GM19468 (cell line): ENCODE results near the gene C1orf198.

ENCODE experiments used
- ATAC-seq: cut with Tn5 transposase; IDR thresholded peaks from one replicate; pipeline ENCODE4 v1.9.1; 2021; ENCODE audit warnings: mild to moderate bottlenecking, moderate library complexity, moderate number of reproducible peaks; ENCODE audit not compliant: unreplicated experiment; ENCODE audit errors: extremely low read depth

C1orf198 gene

GRCh38 chr1:230894664-230895063 is 26.3 kb upstream of the C1orf198 start:
- ATAC-seq: no peak

DNA sequence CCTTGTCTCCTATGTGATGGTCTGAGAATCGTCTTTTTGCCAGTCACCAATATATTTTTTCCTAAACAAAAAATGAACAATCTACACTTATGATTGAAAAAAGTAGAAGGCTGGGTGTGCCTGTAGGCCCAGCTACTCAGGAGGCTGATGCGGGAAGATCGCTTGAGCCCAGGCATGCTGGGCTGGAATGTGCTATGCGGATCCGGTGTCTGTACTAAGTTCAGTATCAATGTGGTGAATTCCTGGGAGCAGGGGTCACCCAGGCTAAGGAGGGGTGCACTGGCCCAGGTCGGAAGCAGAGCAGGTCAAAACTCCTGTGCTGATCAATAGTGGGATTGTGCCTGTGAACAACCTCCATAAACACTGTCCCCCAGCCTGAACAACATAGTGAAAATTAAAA is 25.7 kb upstream of the C1orf198 start:
- no peak for ATAC-seq

DNA sequence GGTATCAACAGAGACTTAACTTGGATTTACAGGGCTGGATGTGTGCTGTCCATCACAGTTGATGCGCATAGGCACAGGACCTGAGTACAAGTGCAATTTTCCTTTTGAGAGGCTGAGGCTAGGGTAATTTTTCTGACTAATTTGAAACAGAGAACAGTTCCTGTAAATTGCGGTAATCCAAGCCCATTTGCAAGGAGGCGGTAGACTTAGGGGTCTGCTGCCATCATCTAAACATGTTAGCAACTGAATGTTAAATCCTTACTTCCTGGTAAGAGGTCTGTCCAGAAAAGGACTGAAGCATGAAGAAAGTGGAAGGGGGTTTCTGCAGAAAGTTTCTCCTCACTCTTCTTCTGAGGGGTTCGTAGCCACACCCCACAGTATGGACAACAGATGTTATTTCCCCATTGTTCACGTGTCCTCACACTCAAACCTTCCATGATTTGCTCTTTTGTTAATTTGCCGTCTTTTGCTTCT is 23.7 kb upstream of the C1orf198 start:
- ATAC-seq: no peak

DNA sequence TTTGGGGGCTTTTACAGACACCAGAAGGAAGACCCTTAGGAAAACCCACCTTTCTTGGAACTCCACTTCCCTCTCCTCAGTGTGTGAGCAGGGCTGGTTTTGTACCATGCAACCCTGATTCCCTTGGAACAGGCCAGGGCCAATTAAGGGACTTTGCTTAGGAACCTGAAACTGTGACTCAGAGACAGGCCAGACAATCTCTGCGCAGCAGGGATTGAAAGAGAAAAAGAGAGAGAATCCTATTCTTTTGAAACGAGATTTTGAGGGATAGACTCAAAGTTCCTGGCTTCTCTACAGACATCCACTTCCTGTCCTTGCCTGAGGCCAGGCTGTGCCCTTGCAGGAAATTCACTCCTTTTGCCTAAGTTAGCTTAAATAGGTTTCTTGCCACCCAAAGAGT is 23.1 kb upstream of the C1orf198 start:
- ATAC-seq: no peak

GRCh38 chr1:230884646-230885045 is 16.3 kb upstream of the C1orf198 start:
- ATAC-seq: no peak

- ATAC-seq: no peak
Measured at GRCh38 chr1:230883967-230884366, 15.6 kb upstream of the C1orf198 start.

- ATAC-seq: no peak
Measured at GRCh38 chr1:230879778-230880177, 11.5 kb upstream of the C1orf198 start.

GRCh38 chr1:230878591-230878990 is 10.3 kb upstream of the C1orf198 start:
- ATAC-seq: no peak

DNA sequence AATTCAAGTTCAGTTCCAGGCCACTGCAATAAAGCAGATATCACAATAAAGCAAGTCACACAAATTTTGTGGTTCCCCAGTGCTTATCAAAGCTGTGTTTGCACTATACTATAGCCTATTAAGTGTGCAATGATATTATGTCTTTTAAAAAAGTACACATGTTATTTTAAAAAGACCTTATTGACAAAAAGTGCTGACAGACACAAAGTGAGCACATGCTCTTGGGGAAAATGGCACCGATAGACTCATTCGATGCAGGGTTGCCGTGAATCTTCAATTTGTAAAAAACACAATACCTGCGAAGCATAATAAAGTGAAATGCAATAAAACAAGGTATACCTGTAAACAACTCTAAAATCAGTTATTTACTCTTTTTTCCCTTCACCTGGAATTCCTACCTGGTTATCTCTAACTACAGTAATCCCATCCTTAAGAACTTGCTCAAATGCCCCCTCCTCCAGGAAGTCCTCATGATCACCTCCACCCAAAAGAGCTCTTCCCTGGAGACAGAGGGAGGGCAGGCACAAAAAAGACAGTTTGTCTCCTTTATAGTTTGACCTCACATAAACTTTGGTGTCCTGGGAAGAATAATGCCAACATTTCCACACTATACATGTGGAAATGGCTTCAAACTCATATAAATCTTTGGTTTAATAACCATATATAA is 9.7 kb upstream of the C1orf198 start:
- ATAC-seq: no peak

GRCh38 chr1:230877146-230877923 is 9.0 kb upstream of the C1orf198 start:
- ATAC-seq: no peak

GRCh38 chr1:230876660-230877059 is 8.3 kb upstream of the C1orf198 start:
- no peak for ATAC-seq

DNA sequence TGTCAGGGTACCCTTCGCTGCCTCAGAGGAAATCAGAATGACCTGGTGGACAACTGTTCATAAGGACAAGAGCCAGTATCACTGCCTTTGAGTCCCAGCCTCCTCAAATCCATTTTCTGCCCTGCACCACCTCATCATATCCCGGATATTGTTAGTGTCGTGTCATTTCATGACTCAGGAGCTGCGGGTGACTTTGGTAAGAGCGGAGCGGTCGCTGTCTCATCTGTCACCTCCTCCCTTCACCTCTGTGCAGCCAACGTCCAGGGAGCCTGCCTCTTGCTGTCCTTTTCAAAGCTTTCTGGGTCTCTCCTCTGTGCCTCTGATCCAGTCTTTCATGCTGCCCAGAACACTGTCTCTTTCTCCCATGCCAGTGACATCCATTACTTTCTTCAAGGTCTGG is 7.0 kb upstream of the C1orf198 start:
- ATAC-seq: no peak

GRCh38 chr1:230870916-230871315 is 2.6 kb upstream of the C1orf198 start:
- ATAC-seq: no peak

- no peak for ATAC-seq
Measured at GRCh38 chr1:230869500-230869899, 1.2 kb upstream of the C1orf198 start.

DNA sequence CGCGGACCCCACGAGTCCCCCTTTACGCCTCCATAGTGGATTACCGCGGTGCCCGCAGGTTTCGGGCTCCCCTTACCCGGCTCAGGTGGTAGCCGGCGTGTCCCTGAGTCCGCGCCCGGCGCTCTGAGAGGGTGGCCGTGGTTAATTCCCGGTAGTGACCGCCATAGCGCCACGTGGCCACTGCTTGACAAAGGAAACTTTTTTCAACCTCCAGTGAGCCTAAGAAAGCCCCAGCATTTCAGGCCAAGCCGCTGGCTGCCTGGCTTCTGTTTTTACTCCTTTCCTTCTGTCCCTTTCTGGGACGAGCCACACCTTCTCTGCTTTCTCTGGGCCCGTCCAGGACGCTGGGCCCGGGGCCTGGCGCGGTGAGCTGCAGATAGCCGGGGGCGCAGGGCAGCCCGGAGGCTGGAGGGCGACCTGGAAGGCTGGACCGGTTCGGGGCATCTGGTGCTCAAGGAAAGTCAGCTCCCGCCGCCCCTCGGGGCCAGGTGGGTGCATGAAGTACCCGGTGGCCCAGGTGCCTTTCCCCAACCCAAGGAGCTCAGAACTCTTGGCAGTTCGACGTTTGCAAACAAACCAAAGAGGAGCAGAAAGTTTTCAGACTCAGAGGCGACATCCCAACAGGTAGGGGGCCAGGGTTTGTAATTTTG is 540 bp upstream of the C1orf198 start:
- ATAC-seq: no peak

DNA sequence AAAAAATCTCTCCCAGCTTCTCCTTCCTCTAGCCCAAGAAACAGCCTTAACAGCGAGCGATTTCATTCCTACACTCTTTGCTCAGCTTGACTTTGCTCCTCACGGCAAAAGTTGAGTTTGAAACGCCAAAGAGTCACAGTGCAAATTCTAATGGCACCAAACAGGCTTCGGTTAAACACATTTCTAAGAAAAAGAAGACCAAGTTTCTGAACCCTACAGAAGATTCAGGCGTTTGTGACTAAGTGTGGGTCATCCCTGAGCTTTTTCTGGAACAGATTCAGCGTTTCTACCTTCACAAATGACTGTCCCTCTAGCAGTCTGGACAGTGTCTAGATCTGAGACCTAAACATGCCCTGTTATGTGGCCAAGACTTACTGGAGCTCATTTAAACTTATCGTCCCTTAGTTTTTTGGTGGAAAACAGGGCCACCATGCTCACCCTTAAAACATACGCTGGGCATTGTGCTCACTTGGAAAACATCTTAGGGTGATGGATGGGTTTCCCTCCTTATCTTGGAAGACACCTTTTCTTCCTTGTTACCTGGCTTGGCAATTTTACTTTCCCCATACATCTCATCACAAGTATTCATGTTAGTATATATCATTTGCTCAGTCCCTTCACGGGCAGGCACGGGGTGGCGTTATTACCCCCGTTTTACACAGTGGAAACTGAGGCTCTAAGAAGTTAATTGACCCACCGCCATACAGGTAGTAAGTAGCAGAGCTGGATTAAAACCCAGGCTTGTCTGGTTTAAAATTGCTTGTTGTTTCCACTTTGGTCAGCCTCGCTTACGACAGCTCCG is 1.0 kb downstream of the C1orf198 start:
- no peak for ATAC-seq

DNA sequence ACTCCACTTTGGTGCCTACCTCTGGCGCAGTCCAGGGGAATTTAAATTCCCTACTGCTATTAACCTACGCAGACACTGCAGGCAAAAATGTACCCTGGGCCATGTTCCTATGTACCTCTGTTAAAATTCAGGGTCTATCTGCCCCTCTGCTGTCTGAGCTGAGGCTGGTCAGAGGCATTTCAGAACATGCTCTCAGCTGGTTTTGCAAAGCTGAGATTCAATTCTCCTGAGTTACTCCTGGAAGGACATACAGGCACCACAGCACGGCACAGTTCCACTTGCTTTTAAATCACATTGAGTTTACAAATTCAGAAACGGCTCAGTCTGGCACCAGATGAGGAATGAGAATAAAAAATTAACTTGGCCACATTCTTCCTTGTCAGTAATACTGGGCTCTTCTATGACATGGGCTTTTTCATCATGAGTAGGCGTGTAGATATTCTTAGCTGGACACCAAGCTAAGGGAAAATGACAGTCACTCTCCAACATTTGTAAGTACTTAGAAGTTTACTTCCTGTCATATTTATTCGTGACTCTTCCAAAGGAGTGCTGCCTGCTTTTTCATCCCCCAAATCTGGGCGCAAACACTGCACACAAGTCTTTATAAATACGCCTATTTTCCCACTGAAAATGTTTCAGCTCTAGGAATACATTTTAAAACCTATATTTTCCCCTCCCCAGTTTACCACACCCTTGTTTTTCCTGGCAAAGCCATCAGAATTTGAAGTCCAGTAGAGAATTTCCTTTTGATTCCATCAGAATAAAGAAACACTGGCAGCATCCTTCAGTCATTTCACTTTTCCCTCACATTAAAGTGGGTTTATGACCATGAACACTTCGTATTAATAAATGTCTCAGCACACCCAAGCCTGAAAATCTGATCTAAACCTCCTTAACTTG is 1.9 kb downstream of the C1orf198 start:
- ATAC-seq: no peak

DNA sequence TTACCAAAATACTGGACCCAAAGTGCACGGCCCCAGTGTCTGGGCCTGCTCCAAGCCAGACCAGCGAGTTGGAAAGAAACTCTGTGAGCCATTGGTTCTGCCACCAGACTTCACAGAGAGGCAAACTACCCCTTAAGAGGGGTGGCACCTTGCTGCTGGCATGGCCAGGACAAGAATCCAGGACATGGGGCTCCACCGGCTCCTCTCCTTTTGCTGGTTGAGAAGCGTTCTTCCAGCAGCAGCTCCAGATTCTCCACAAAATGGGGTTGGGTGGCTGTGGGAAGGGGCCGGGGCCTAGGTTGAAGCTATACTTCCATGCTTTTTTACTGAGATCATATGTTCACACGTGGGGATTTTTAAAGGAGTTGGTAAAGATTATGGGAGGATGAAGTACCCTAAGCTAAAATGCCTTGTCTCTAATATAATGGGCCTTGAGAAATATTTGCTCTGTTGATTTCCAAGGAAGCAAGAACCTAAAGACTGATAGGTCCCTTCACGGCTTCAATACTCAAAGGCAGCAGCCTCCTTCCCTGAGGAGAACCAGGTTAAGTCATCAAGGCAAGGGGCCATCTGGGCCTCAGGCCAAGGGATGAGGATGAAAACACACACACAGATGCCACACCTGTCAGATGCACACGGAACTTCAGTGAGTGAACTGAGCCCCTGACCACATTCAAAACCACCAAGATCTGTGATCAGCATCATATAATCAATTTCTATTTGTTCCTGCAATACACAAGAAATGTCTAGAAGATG is 3.1 kb downstream of the C1orf198 start:
- no peak for ATAC-seq

DNA sequence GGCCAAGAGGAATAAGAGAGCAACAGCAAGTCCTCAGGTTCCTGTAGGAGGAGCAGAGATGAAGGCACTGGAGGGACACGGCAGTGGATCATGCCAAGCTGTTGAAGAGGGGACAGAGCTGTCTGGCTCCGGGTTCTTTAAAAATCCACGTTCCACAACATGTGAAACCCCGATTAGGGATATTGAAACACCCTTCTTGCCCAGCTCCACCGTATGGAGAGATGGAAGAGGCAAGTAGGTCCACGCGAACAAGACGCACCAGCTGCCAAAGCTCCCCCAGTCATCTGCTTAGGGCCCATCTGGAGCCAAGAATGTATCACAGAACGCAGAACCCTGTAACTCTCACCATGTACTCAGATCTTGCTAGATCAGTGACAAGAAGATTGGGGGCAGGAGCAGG is 3.9 kb downstream of the C1orf198 start:
- ATAC-seq: no peak
